Astrocyte of the spinal cord (primary cell): ENCODE results near the gene ABRAXAS1.

Experiments used
- DNase-seq: peaks from one replicate; pipeline ENCODE4 v3.0.0; 2011; ENCODE audit warnings: low read depth, low spot score
- H3K4me3 ChIP-seq: 2 replicates; pipeline ENCODE4 v1.5.1; 2011; ENCODE audit warnings: low read depth, mild to moderate bottlenecking, low read length, moderate library complexity
- CTCF ChIP-seq: IDR thresholded peaks from 2 replicates; pipeline ENCODE4 v1.5.1; 2012; ENCODE audit warnings: low read depth, mild to moderate bottlenecking, low read length, inconsistent platforms
- in situ Hi-C: cut with HindIII; loops from 2 replicates; pipeline ENCODE4 v1.10.0; 2017; ENCODE audit warnings: low sequenced_read_pairs

Gene ABRAXAS1

GRCh38 chr4:83431200-83431599 lies 53.7 kb downstream of the ABRAXAS1 start:
- H3K4me3 ChIP-seq = no peak overlapping the region
- in situ Hi-C loops = no loop called here
- TF ChIP-seq CTCF = no peak
- no peak for DNase-seq

DNA sequence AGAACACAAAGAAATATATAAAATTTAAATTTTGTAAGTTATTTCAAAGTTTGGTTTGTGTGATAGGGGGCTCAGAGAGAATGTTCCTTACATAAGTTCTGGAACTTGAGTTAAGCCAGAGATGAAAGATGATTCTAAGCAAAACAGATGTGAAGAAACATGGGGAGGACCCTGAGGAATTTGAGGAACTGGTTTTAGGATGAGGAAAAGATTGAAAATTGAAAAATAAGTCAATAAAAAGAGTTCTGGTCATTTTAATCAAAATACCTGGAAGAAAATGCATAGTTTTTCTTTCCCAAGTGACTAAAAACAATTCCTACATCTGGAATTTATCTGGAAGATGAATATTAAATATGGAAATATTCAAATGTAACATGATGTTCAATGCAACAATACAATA lies 66.7 kb downstream of the ABRAXAS1 start:
- no peak for DNase-seq
- in situ Hi-C loops = no loop called here
- no peak overlapping the region for H3K4me3 ChIP-seq
- no peak for TF ChIP-seq CTCF

DNA sequence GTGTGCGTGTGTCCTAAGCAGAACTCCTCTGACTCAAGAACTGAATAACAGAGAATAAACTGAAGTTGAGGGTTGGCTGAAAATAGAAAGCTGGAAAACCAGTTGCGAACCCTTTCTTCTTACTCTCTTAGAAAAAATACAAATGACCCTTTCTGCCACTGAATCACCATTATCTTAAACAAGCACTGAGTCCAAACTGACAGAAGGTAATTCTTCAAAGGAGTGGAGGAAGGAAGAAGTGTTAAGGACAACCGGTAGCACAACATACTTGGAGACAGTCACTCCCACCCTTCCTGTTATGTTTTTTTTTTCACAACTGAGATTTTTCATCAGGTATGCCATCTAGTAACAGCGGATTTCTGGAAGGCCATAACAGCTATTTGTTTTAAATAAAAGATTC lies 67.3 kb downstream of the ABRAXAS1 start:
- no peak for TF ChIP-seq CTCF
- DNase-seq = no peak
- H3K4me3 ChIP-seq = no peak overlapping the region
- in situ Hi-C loops = no loop called here

GRCh38 chr4:83413676-83414075 lies 71.2 kb downstream of the ABRAXAS1 start:
- no peak overlapping the region for H3K4me3 ChIP-seq
- in situ Hi-C loops = no loop called here
- TF ChIP-seq CTCF = no peak
- no peak for DNase-seq
